ENCODE results near the gene ZNF197.

Gene ZNF197

DNA sequence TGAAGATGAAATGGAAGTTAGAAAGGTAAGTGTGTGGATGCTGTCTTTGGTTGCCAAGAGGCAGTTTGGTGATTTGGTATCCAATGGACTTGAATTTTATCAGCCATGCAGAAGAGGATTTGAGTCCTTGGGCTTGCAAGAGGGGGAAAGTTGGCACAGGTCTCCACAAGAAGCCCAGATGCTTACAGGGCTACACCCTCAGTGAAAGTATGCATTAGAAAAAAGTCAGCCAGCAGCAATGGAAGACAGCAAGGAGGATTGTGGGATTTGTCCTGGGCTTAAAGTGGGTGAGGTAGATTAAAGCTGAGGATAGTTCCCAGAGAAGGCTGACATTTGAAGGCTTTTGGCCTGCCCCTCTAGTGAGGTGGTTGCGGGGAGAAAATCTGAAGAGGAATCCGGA lies 23.1 kb upstream of the ZNF197 start:
- in situ Hi-C loops (cut with MboI; ENCODE audit: low pct_unique_long_range_greater_than_20kb, low sequenced_read_pairs, unreplicated experiment) = no loop called here
- TF ChIP-seq, protein P1, sequence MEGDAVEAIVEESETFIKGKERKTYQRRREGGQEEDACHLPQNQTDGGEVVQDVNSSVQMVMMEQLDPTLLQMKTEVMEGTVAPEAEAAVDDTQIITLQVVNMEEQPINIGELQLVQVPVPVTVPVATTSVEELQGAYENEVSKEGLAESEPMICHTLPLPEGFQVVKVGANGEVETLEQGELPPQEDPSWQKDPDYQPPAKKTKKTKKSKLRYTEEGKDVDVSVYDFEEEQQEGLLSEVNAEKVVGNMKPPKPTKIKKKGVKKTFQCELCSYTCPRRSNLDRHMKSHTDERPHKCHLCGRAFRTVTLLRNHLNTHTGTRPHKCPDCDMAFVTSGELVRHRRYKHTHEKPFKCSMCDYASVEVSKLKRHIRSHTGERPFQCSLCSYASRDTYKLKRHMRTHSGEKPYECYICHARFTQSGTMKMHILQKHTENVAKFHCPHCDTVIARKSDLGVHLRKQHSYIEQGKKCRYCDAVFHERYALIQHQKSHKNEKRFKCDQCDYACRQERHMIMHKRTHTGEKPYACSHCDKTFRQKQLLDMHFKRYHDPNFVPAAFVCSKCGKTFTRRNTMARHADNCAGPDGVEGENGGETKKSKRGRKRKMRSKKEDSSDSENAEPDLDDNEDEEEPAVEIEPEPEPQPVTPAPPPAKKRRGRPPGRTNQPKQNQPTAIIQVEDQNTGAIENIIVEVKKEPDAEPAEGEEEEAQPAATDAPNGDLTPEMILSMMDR (IDR thresholded peaks at IDR 0.05; ENCODE audit: extremely low read depth, insufficient read depth, missing control alignments) = no peak
- no peak for DNase-seq (ENCODE audit: low spot score)

- TF ChIP-seq, protein P1 (IDR thresholded peaks at IDR 0.05; ENCODE audit: extremely low read depth, insufficient read depth, missing control alignments) = no peak
Measured at GRCh38 chr3:44612678-44613077, 12.2 kb upstream of the ZNF197 start.

GRCh38 chr3:44628716-44629115 lies 3.9 kb downstream of the ZNF197 start:
- no peak for DNase-seq (ENCODE audit: low spot score)
- in situ Hi-C loops (cut with MboI; ENCODE audit: low pct_unique_long_range_greater_than_20kb, low sequenced_read_pairs, unreplicated experiment) = no loop called here
- TF ChIP-seq, protein P1 (IDR thresholded peaks at IDR 0.05; ENCODE audit: extremely low read depth, insufficient read depth, missing control alignments) = no peak

More at GRCh38 chr3:44612678-44613077, 12.2 kb upstream of the ZNF197 start:
- no peak for DNase-seq (ENCODE audit: low spot score)
- in situ Hi-C loops (cut with MboI; ENCODE audit: low pct_unique_long_range_greater_than_20kb, low sequenced_read_pairs, unreplicated experiment) = no loop called here

- TF ChIP-seq, protein P1 (IDR thresholded peaks at IDR 0.05; ENCODE audit: extremely low read depth, insufficient read depth, missing control alignments) = no peak
- no peak for DNase-seq (ENCODE audit: low spot score)
- in situ Hi-C loops (cut with MboI; ENCODE audit: low pct_unique_long_range_greater_than_20kb, low sequenced_read_pairs, unreplicated experiment) = no loop called here
Measured at GRCh38 chr3:44632193-44632592, 7.4 kb downstream of the ZNF197 start.

DNA sequence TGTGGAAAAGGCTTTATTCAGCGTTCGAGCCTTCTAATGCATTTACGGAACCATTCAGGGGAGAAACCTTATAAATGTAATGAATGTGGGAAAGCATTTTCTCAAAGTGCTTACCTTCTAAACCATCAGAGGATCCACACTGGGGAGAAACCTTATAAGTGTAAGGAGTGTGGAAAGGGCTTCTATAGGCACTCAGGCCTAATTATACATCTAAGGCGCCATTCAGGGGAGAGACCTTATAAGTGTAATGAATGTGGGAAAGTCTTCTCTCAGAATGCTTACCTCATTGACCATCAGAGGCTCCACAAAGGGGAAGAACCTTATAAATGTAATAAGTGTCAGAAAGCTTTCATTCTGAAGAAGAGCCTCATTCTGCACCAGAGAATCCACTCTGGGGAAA lies 17.5 kb downstream of the ZNF197 start:
- no peak for DNase-seq (ENCODE audit: low spot score)
- TF ChIP-seq, protein P1 (IDR thresholded peaks at IDR 0.05; ENCODE audit: extremely low read depth, insufficient read depth, missing control alignments) = no peak
- in situ Hi-C loops (cut with MboI; ENCODE audit: low pct_unique_long_range_greater_than_20kb, low sequenced_read_pairs, unreplicated experiment) = no loop called here

- TF ChIP-seq, protein P1 (IDR thresholded peaks at IDR 0.05; ENCODE audit: extremely low read depth, insufficient read depth, missing control alignments) = no peak
- in situ Hi-C loops (cut with MboI; ENCODE audit: low pct_unique_long_range_greater_than_20kb, low sequenced_read_pairs, unreplicated experiment) = no loop called here
- DNase-seq (ENCODE audit: low spot score) = no peak
Measured at GRCh38 chr3:44643024-44643423, 18.2 kb downstream of the ZNF197 start.

DNA sequence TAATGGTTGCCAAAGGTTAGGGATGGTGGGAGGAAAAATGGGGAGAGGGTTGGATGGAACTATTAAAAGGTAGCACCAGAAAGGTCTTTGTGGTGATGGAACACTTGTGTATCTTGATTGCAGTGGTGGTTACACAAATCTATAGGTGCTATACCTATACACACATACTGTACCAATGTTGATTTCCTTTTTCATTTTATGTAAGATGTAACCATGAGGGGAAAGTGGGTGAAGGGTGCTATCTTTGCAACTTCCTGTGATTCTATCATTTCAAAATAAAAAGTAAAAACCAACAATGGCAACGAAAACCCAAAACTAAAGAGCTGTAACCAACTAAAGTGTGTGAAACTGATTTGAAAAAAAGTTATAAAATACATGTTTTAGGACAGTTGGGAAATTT lies 22.9 kb downstream of the ZNF197 start:
- DNase-seq (ENCODE audit: low spot score) = no peak
- in situ Hi-C loops (cut with MboI; ENCODE audit: low pct_unique_long_range_greater_than_20kb, low sequenced_read_pairs, unreplicated experiment) = no loop called here
- TF ChIP-seq, protein P1 (IDR thresholded peaks at IDR 0.05; ENCODE audit: extremely low read depth, insufficient read depth, missing control alignments) = no peak

All from GM13977 (cell line).